SK-MEL-5 (cell line): ENCODE data around the gene HELB. TPM values are rescaled to one million over a fixed set of nuclear protein-coding genes. Genes with fewer than 3 reads are reported as not detected.

ENCODE experiments used
- total RNA-seq: library from RNA; depleted of rRNA; stranded (reverse); fragments of >200 nt; shearing (Covaris generic); gene quantifications from 2 replicates; pipeline ENCODE4 v1.2.3, GENCODE V29; 2014; rRNA removed

Gene HELB
- total RNA-seq, 1 experiment from 2014 or later = 4.5 TPM

Other genes with a start within 250 kb of the HELB start
- 43.1 and 47.3 TPM in 2 replicates for gene LLPH, start 171.7 kb upstream of the HELB start, total RNA-seq
- gene TMBIM4, start 132.5 kb upstream of the HELB start, total RNA-seq = 199 and 204 TPM in 2 replicates
- not detected in 2 replicates for gene IRAK3, start 113.3 kb upstream of the HELB start, total RNA-seq